Measurements from ENCODE around the gene CDC45.

DNA sequence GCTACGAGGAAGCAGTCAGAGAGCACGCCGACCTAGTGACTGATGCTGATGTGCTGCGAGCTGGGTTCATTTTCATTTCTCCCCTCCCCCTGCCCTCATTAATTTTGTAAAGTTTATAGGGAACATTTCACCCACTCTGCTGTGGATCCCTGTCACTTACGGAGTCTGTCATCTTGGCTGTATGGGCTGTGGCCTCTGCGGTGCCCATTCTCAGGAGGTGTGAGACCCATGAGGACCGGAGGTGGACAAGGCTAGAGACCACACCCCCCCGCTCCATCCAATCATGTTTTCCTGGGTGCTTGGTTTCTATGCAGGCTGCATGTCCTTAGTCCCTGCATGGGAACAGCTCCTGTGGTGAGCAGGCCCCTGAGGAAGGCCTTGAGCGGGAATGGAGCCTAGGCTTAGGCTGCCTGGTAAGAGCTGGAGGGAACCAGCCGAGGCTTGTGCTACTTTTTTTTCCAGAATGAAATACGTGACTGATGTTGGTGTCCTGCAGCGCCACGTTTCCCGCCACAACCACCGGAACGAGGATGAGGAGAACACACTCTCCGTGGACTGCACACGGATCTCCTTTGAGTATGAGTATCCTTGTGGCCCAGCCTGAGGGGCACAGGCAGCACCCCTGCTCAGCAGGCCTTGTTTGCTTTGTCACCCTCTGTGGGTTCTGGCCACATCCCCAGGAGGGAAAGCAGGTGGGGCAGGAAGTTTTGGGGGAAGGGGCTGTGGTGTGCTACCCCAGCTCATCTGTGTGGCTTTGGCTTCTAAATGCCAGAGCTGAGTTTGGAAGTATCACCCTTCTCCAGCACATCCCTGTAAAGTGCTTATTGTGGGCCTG is 25.4 kb downstream of the CDC45 start:
- TF ChIP-seq, protein P1, sequence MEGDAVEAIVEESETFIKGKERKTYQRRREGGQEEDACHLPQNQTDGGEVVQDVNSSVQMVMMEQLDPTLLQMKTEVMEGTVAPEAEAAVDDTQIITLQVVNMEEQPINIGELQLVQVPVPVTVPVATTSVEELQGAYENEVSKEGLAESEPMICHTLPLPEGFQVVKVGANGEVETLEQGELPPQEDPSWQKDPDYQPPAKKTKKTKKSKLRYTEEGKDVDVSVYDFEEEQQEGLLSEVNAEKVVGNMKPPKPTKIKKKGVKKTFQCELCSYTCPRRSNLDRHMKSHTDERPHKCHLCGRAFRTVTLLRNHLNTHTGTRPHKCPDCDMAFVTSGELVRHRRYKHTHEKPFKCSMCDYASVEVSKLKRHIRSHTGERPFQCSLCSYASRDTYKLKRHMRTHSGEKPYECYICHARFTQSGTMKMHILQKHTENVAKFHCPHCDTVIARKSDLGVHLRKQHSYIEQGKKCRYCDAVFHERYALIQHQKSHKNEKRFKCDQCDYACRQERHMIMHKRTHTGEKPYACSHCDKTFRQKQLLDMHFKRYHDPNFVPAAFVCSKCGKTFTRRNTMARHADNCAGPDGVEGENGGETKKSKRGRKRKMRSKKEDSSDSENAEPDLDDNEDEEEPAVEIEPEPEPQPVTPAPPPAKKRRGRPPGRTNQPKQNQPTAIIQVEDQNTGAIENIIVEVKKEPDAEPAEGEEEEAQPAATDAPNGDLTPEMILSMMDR (conservative IDR thresholded peaks at IDR 0.05 in 1 of 2, IDR thresholded peaks at IDR 0.05 in 1 of 2; ENCODE audit: low read depth in 1 of 2, low read length in 2 of 2), result no peak
- no peak for TF ChIP-seq EZH2 (IDR thresholded peaks at IDR 0.05; ENCODE audit: low read length, missing control alignments)

Measured in fibroblast of lung (primary cell).